Measurements from ENCODE around the gene GSK3B. TPM values are rescaled to one million over a fixed set of nuclear protein-coding genes. Genes with fewer than 3 reads are reported as not detected.

GSK3B gene
- total RNA-seq, 2 donors from 2014 or later = 28.7 to 39.3 TPM

DNA sequence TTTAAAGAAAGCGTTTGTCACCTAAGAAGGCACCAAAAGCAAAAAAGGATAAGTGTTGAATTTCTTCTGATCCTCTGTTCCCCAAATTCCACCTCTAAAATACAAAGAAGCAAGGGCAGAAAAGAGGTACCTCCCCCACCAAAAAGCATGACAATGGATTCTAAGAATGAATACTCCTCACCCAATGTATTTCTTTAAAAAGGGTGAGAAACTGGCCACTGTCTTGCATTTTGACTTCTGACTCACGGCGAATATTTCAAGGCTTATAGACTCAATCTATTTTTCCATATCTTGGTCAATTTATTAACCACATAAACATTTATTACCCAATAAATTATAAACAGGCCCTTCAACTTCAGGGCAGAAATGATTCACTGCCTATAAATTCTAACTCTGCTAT is 181.2 kb downstream of the GSK3B start:
- no peak overlapping the region for H3K4me3 ChIP-seq
- TF ChIP-seq, protein P1, sequence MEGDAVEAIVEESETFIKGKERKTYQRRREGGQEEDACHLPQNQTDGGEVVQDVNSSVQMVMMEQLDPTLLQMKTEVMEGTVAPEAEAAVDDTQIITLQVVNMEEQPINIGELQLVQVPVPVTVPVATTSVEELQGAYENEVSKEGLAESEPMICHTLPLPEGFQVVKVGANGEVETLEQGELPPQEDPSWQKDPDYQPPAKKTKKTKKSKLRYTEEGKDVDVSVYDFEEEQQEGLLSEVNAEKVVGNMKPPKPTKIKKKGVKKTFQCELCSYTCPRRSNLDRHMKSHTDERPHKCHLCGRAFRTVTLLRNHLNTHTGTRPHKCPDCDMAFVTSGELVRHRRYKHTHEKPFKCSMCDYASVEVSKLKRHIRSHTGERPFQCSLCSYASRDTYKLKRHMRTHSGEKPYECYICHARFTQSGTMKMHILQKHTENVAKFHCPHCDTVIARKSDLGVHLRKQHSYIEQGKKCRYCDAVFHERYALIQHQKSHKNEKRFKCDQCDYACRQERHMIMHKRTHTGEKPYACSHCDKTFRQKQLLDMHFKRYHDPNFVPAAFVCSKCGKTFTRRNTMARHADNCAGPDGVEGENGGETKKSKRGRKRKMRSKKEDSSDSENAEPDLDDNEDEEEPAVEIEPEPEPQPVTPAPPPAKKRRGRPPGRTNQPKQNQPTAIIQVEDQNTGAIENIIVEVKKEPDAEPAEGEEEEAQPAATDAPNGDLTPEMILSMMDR (IDR thresholded peaks at IDR 0.05) = no peak
- H3K4me1 ChIP-seq (ENCODE audit: control insufficient read depth in 1 of 2, low read depth in 2 of 2) = peaks cover 0 to 5% of the 10 kb centered on the region in 2 donors
- peaks cover 4% of the 10 kb centered on the region for H3K36me3 ChIP-seq
- no peak for DNase-seq (ENCODE audit: low spot score)
- ATAC-seq (ENCODE audit: insufficient number of reproducible peaks, low FRiP score, low read depth) = no peak
- H3K27ac ChIP-seq = no peak overlapping the region
- no peaks in the 10 kb centered on the region for H3K9me3 ChIP-seq
- no peaks in the 10 kb centered on the region for H3K27me3 ChIP-seq (replicated peaks; ENCODE audit: insufficient read depth)

DNA sequence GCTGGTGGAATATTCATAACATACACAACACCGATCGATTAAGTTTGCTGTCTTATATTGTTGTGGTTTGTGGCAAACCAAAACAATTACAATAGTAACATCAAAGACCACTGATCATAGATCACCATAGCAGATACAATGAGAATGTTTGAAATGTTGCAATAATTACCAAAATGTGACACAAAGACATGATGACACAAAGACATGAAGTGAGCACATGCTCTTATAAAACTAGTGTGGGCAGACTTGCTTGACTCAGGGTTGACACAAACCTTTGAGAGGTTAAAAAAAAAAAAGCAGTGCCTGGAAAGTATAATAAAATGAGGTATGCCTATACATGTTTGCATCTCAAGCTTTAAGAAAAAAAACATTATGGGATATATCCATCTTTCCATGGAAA is 182.0 kb downstream of the GSK3B start:
- DNase-seq (ENCODE audit: low spot score) (no peak), ATAC-seq (ENCODE audit: insufficient number of reproducible peaks, low FRiP score, low read depth) (no peak)
- H3K27ac ChIP-seq = no peak overlapping the region
- peaks cover 4% of the 10 kb centered on the region for H3K36me3 ChIP-seq
- H3K27me3 ChIP-seq (replicated peaks; ENCODE audit: insufficient read depth) = no peaks in the 10 kb centered on the region
- H3K4me1 ChIP-seq (ENCODE audit: control insufficient read depth in 1 of 2, low read depth in 2 of 2) = peaks cover 0 to 5% of the 10 kb centered on the region in 2 donors
- TF ChIP-seq, protein P1 (IDR thresholded peaks at IDR 0.05) = no peak
- H3K9me3 ChIP-seq = no peaks in the 10 kb centered on the region
- no peak overlapping the region for H3K4me3 ChIP-seq

- H3K4me1 ChIP-seq (ENCODE audit: control insufficient read depth in 1 of 2, low read depth in 2 of 2) = peaks cover 0 to 5% of the 10 kb centered on the region in 2 donors
- no peak overlapping the region for H3K4me3 ChIP-seq
- H3K27ac ChIP-seq = no peak overlapping the region
- DNase-seq (ENCODE audit: low spot score) = no peak
- H3K36me3 ChIP-seq = peaks cover 4% of the 10 kb centered on the region
- TF ChIP-seq, protein P1 (IDR thresholded peaks at IDR 0.05) = no peak
- H3K9me3 ChIP-seq = no peaks in the 10 kb centered on the region
- H3K27me3 ChIP-seq (replicated peaks; ENCODE audit: insufficient read depth) = no peaks in the 10 kb centered on the region
- ATAC-seq (ENCODE audit: insufficient number of reproducible peaks, low FRiP score, low read depth) = no peak
Observed at GRCh38 chr3:119911748-119912147, 182.5 kb downstream of the GSK3B start.

DNA sequence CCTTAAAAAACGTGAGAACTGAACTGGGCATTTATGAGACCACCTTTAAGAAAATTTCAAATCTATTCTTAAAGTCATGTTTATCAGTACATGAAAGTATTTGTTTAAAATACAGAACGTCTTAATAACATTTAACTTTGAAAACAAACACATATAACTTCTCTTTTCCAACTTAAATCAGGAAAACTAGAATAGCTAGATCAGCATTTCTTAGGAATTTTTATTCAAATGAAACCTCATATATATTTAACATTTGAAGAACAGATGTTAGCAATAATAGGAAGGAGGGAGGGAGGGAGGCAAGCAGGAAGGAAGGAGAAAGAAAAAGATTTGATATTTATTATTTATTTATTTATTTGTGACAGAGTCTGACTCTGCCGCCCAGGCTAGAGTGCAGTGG is 192.2 kb downstream of the GSK3B start:
- Histone ChIP-seq H3K27ac (no peak overlapping the region), H3K27me3 (replicated peaks; ENCODE audit: insufficient read depth) (no peaks in the 10 kb centered on the region), H3K4me3 (no peak overlapping the region), H3K9me3 (no peaks in the 10 kb centered on the region), H3K4me1 (ENCODE audit: control insufficient read depth in 1 of 2, low read depth in 2 of 2) (no peaks in the 10 kb centered on the region), H3K36me3 (peaks cover 3% of the 10 kb centered on the region)
- TF ChIP-seq, protein P1 (IDR thresholded peaks at IDR 0.05) = no peak
- ATAC-seq (ENCODE audit: insufficient number of reproducible peaks, low FRiP score, low read depth) (no peak), DNase-seq (ENCODE audit: low spot score) (no peak)

DNA sequence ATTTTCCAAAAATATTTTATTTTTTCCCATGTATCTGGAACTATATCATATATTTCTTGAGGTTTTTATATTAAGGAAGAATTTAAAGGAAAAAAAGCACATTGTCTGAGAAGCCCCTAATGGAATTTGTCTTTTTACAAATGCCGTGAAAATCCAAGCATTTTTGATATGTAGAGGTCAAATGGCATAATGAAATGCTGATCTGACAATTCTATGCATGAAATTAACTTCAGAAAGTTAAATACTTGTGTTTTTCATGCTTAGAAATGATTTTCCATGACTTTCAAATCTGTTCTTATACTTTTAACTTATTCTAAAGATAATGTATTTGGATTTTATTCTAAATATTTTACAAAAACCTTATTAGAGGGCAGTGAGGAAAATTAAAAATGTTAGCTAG is 193.1 kb downstream of the GSK3B start:
- H3K36me3 ChIP-seq = peaks cover 3% of the 10 kb centered on the region
- H3K4me3 ChIP-seq = no peak overlapping the region
- no peaks in the 10 kb centered on the region for H3K27me3 ChIP-seq (replicated peaks; ENCODE audit: insufficient read depth)
- TF ChIP-seq, protein P1 (IDR thresholded peaks at IDR 0.05) = no peak
- H3K27ac ChIP-seq = no peak overlapping the region
- no peaks in the 10 kb centered on the region for H3K9me3 ChIP-seq
- no peak for ATAC-seq (ENCODE audit: insufficient number of reproducible peaks, low FRiP score, low read depth)
- no peaks in the 10 kb centered on the region for H3K4me1 ChIP-seq (ENCODE audit: control insufficient read depth in 1 of 2, low read depth in 2 of 2)
- DNase-seq (ENCODE audit: low spot score) = no peak

Measured in thoracic aorta (tissue), 2 donors.